ENCODE results near the gene CARF. TPM values are rescaled to one million over a fixed set of nuclear protein-coding genes. Genes with fewer than 3 reads are reported as not detected.

CARF gene
- 0.74 to 1.4 TPM (median 1.2 TPM) in 5 replicates for total RNA-seq (2022; extraction: Qiagen RNA extraction)

GRCh38 chr2:202911512-202912341 lies at the start of gene CARF, which contains the start of gene WDR12:
CARF (plus strand) TSS chr2:202912275; CDS start chr2:202941903, 29,628 bp downstream.
WDR12 (minus strand) TSS chr2:202911673; CDS start chr2:202911476, 197 bp downstream.

GRCh38 chr2:202871300-202872141 lies 40.6 kb upstream of the CARF start, which contains the start of gene ICA1L:
ICA1L (minus strand) TSS chr2:202871766; CDS start chr2:202829009, 42,757 bp downstream.

GRCh38 chr2:203014456-203015199 lies 102.6 kb downstream of the CARF start, which contains the start of gene NBEAL1:
NBEAL1 (plus strand) TSS chr2:203014875; CDS start chr2:203016385, 1,510 bp downstream.

Other genes starting within 250 kb of the CARF start
- 1.2 to 2.3 TPM (median 1.8 TPM) in 5 replicates for gene ICA1L, start 40.5 kb upstream of the CARF start, total RNA-seq (2022; extraction: Qiagen RNA extraction)
- gene WDR12, start 602 bp upstream of the CARF start, total RNA-seq (2022; extraction: Qiagen RNA extraction) = 48.0 to 73.0 TPM (median 67.4 TPM) in 5 replicates
- 3.7 to 5.1 TPM (median 4.4 TPM) in 5 replicates for gene NBEAL1, start 102.6 kb downstream of the CARF start, total RNA-seq (2022; extraction: Qiagen RNA extraction)

Measured in A549 treated with Hydrocortisone at 1 μM for 4 hours (cell line).